Breast epithelium (tissue), 4 donors: ENCODE measurements around the gene MTOR. TPM values are rescaled to one million over a fixed set of nuclear protein-coding genes. Genes with fewer than 3 reads are reported as not detected.

ENCODE experiments used
- DNase-seq, 2 donors: peaks; one replicate each; pipeline ENCODE4 v3.0.0-alpha.2; 2019; ENCODE audit warnings: low spot score in 2 of 2
- H3K27ac ChIP-seq, 2 donors: fragments of 200-600 bp; sonication (generic) in 1 of 2; one replicate each; pipeline ENCODE4 v1.5.1; 2016 to 2019; ENCODE audit warnings: mild to moderate bottlenecking in 1 of 2
- H3K27me3 ChIP-seq, 2 donors: fragments of 200-600 bp; sonication (generic) in 1 of 2; one replicate each; pipeline versions ENCODE4 v1.5.1 to v1.6.0; 2017 to 2019; ENCODE audit warnings: control low read depth in 1 of 2, mild to moderate bottlenecking in 1 of 2
- H3K36me3 ChIP-seq: fragments of 200-600 bp; one replicate; pipeline ENCODE4 v1.5.1; 2019
- H3K4me1 ChIP-seq, 2 donors: fragments of 200-600 bp; sonication (generic); one replicate each; pipeline ENCODE4 v1.5.1; 2016 to 2019; ENCODE audit warnings: control low read depth in 1 of 2
- H3K4me3 ChIP-seq, 3 donors: fragments of 200-600 bp; sonication (generic); 1 replicate in 2 of 3; 2 replicates in 1 of 3; pipeline ENCODE4 v1.5.1; 2016 to 2019; ENCODE audit warnings: mild to moderate bottlenecking in 3 of 3, moderate library complexity in 2 of 3
- H3K9me3 ChIP-seq, 2 donors: fragments of 200-600 bp; sonication (generic) in 1 of 2; one replicate each; pipeline ENCODE4 v1.5.1; 2016 to 2019; ENCODE audit warnings: control low read depth in 1 of 2
- POLR2A ChIP-seq: fragments of 450-650 bp; IDR thresholded peaks from one replicate; pipeline ENCODE4 v1.6.1; 2016; ENCODE audit warnings: antibody characterized with exemption, mild to moderate bottlenecking, moderate library complexity
- POLR2AphosphoS5 ChIP-seq, 3 donors: sonication (generic); formaldehyde crosslinking; IDR thresholded peaks; one replicate each; pipeline ENCODE4 v1.6.1; 2017; ENCODE audit warnings: antibody characterized with exemption in 3 of 3
- intact Hi-C: fragments of 100-400 bp; cut with DNase I; formaldehyde crosslinking; loops from one replicate; pipeline ENCODE4 v1.15.1; 2023; ENCODE audit warnings: low total_unique reads
- total RNA-seq, 3 donors: library from RNA; depleted of rRNA; stranded (reverse); fragments of >200 nt; gene quantifications; one replicate each; pipeline ENCODE4 v1.1.0, GENCODE V29; 2016
- TF ChIP-seq, protein P1 (sequence below), 3 donors: fragments of 450-650 bp; IDR thresholded peaks; one replicate each; pipeline ENCODE4 v1.5.1; 2016 to 2017; ENCODE audit warnings: antibody characterized with exemption in 3 of 3, mild to moderate bottlenecking in 3 of 3, moderate library complexity in 3 of 3

MTOR gene
- total RNA-seq, 3 donors from 2014 or later = 36.8 to 48.4 (median 46.5) TPM

DNA sequence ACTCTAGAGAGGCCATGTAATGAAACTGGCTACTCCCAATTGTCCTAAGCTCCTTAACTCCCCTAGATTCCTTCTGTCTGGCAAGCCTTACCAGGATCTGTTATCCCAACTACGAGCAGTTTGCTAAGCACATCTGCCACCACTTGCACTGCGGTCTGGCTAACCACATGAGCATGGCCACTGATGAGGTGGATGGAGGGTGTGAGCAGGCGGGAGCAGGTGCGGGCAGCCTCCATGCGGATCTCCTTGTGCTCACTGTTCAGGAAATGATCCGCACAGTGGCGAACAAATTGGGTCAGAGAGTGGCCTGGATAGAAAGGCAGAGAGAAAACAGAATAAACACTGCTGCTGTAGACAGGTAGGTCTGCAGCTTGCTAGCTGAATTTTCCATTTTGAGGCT lies 24.0 kb downstream of the MTOR start:
- no peak overlapping the region for H3K4me3 ChIP-seq
- intact Hi-C loops = no loop called here
- H3K36me3 ChIP-seq = peaks cover 6% of the 10 kb centered on the region
- H3K4me1 ChIP-seq = no peaks in the 10 kb centered on the region
- H3K9me3 ChIP-seq = no peaks in the 10 kb centered on the region
- no peaks in the 10 kb centered on the region for H3K27me3 ChIP-seq
- DNase-seq = no peak
- H3K27ac ChIP-seq = no peak overlapping the region
- no peak for TF ChIP-seq POLR2AphosphoS5 (IDR thresholded peaks at IDR 0.05)
- TF ChIP-seq, protein P1, sequence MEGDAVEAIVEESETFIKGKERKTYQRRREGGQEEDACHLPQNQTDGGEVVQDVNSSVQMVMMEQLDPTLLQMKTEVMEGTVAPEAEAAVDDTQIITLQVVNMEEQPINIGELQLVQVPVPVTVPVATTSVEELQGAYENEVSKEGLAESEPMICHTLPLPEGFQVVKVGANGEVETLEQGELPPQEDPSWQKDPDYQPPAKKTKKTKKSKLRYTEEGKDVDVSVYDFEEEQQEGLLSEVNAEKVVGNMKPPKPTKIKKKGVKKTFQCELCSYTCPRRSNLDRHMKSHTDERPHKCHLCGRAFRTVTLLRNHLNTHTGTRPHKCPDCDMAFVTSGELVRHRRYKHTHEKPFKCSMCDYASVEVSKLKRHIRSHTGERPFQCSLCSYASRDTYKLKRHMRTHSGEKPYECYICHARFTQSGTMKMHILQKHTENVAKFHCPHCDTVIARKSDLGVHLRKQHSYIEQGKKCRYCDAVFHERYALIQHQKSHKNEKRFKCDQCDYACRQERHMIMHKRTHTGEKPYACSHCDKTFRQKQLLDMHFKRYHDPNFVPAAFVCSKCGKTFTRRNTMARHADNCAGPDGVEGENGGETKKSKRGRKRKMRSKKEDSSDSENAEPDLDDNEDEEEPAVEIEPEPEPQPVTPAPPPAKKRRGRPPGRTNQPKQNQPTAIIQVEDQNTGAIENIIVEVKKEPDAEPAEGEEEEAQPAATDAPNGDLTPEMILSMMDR (IDR thresholded peaks at IDR 0.05) = no peak
- TF ChIP-seq POLR2A = no peak

DNA sequence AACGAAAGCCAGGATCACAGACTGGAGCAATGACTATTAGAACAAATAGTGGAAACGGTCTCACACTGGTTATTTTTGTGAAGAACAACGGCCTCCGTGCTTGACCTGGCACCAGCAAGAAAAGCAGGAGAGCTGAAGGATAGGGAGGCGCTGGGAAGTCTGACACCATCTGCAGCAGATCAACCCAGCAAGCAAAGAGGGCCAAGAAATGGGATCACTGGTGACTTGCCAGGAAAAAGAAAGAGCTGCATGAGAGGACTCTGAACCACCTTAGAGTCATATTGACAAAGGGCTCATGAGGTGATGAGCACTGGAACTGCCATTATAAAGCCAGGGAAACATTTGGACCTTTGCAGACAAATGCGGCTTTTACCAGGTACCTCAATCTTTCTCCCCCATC lies 25.0 kb downstream of the MTOR start:
- intact Hi-C loops = no loop called here
- no peak overlapping the region for H3K27ac ChIP-seq
- DNase-seq = no peak
- TF ChIP-seq, protein P1 (IDR thresholded peaks at IDR 0.05) = no peak
- TF ChIP-seq POLR2AphosphoS5 (IDR thresholded peaks at IDR 0.05) (no peak), POLR2A (no peak)
- H3K4me3 ChIP-seq = no peak overlapping the region
- no peaks in the 10 kb centered on the region for H3K4me1 ChIP-seq
- H3K27me3 ChIP-seq = no peaks in the 10 kb centered on the region
- no peaks in the 10 kb centered on the region for H3K9me3 ChIP-seq
- H3K36me3 ChIP-seq = peaks cover 6% of the 10 kb centered on the region

DNA sequence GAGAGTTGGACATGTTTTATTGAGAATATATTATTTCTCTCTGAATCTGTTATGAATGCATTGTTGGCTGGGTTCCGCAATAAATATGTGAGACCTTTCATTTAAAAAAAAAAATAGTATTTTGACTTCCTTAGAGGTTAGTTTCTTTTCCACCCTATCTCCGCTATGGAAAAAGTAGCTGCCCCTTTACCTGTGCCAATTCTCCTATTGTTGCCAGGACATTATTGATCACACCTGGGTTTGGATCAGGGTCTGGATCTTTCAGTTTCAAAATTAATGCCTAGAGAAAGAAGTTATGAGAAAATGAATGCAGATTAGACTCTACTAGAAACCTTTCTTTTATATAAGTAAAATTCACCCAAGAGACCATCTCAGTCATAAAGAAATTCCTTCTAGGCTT lies 29.1 kb downstream of the MTOR start:
- no peaks in the 10 kb centered on the region for H3K9me3 ChIP-seq
- peaks cover 13% of the 10 kb centered on the region for H3K36me3 ChIP-seq
- no peaks in the 10 kb centered on the region for H3K27me3 ChIP-seq
- H3K27ac ChIP-seq = no peak overlapping the region
- H3K4me3 ChIP-seq = no peak overlapping the region
- intact Hi-C loops = no loop called here
- DNase-seq = no peak
- TF ChIP-seq POLR2A (no peak), POLR2AphosphoS5 (IDR thresholded peaks at IDR 0.05) (no peak)
- TF ChIP-seq, protein P1 (IDR thresholded peaks at IDR 0.05) = no peak
- H3K4me1 ChIP-seq = no peaks in the 10 kb centered on the region

DNA sequence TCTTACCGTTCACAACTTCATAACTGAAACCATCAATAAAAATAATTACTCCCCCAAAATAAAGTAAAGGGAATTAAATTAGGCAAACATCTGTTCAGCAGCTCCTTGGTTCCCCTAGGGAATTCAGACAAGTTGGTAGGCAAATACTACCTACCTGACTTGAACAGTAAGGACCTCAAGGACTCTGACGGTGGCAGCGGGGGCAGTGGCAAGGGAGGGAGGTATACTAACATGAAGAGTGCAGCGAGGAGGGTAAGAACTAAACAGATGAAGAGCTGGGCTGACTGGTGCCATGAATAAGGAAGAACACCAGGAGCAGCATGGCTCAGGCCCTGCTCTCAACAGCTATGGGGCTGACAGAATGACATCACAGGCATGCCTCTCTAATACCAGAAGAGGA lies 33.1 kb downstream of the MTOR start:
- TF ChIP-seq, protein P1 (IDR thresholded peaks at IDR 0.05) = no peak
- TF ChIP-seq POLR2AphosphoS5 (IDR thresholded peaks at IDR 0.05) = no peak
- no peak for TF ChIP-seq POLR2A
- Histone ChIP-seq H3K27ac (no peak overlapping the region), H3K9me3 (no peaks in the 10 kb centered on the region), H3K36me3 (peaks cover 12% of the 10 kb centered on the region), H3K4me1 (no peaks in the 10 kb centered on the region), H3K27me3 (no peaks in the 10 kb centered on the region), H3K4me3 (no peak overlapping the region)
- intact Hi-C loops = loop anchor here (5.0 kb wide), 1 partner anchor 52 kb away; no protein-coding TSS in a partner anchor
- no peak for DNase-seq

DNA sequence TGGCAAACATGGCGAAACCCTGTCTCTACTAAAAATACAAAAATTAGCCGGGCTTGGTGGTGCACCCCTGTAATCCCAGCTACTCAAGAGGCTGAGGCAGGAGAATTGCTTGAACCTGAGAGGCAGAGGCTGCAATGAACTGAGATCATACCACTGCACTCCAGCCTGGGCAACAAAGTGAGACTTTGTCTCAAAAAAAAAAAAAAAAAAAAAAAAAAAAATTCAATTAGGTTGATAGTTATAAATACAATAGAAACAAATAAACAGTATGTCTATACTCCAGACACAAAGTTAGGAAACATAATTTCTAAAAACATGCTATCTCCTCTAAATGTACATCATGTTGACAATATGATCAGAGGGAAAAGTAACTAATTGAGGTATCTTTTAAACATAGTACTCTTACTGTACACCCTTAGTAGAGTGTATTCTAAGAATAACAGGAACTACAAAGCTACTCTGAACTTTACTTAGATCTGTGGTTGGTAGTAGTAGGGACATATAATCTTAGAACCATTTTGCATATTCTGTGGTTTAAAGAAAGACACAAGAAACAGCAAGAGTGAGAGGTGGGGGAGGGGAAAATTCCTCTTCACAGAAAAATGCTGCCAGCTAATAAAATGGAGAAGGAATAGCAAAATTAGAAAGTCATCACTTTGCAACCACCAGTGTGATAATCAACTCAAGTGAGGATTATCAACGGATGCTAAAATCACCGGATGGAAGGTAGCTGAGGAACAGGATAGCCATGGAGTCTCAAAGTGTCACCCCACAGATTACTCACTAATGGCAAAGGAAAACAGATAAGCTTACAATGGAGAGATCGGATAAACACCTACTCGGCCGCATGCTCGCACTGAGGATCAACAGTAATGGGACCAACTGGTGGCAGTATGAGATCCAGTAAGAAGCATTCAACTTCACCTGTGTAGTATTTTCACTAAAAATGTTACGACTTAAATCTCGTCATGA lies 35.0 kb downstream of the MTOR start:
- H3K27ac ChIP-seq = no peak overlapping the region
- H3K27me3 ChIP-seq = no peaks in the 10 kb centered on the region
- intact Hi-C loops = loop anchor here (5.0 kb wide), 1 partner anchor 50 kb away; no protein-coding TSS in a partner anchor
- no peaks in the 10 kb centered on the region for H3K4me1 ChIP-seq
- H3K4me3 ChIP-seq = no peak overlapping the region
- no peaks in the 10 kb centered on the region for H3K9me3 ChIP-seq
- TF ChIP-seq, protein P1 (IDR thresholded peaks at IDR 0.05) = no peak
- TF ChIP-seq POLR2A (no peak), POLR2AphosphoS5 (IDR thresholded peaks at IDR 0.05) (no peak)
- H3K36me3 ChIP-seq = peaks cover 9% of the 10 kb centered on the region
- no peak for DNase-seq
